Upper lobe of left lung (tissue), 6 donors: ENCODE measurements around the gene UBL4A. TPM values are rescaled to one million over a fixed set of nuclear protein-coding genes. Genes with fewer than 3 reads are reported as not detected.
A peak's percentile ranks its signal among the peaks of the same experiment; 100 is the strongest.

ENCODE experiments used
- ATAC-seq, 2 donors: fragments of 200-7000 bp; cut with Tn5 transposase; one replicate each; pipeline ENCODE4 v1.9.1; 2022; ENCODE audit warnings: mild to moderate bottlenecking in 2 of 2, moderate library complexity in 2 of 2; ENCODE audit not compliant: low FRiP score in 2 of 2
- DNase-seq, 2 donors: peaks; one replicate each; pipeline ENCODE4 v3.0.0-alpha.2; 2019 to 2020
- H3K27ac ChIP-seq, 4 donors: fragments of 200-600 bp; sonication (generic); one replicate each; pipeline ENCODE4 v1.5.1; 2016 to 2019
- H3K27me3 ChIP-seq, 4 donors: fragments of 200-600 bp; sonication (generic); one replicate each; pipeline ENCODE4 v1.5.1; 2017 to 2019
- H3K36me3 ChIP-seq, 4 donors: fragments of 200-600 bp; sonication (generic); one replicate each; pipeline ENCODE4 v1.5.1; 2016 to 2019
- H3K4me1 ChIP-seq, 4 donors: fragments of 200-600 bp; sonication (generic); one replicate each; pipeline ENCODE4 v1.5.1; 2018 to 2019
- H3K4me3 ChIP-seq, 4 donors: fragments of 200-600 bp; sonication (generic); one replicate each; pipeline ENCODE4 v1.5.1; 2017 to 2019; ENCODE audit warnings: mild to moderate bottlenecking in 2 of 4, moderate library complexity in 1 of 4
- H3K9me3 ChIP-seq, 4 donors: fragments of 200-600 bp; sonication (generic); one replicate each; pipeline ENCODE4 v1.5.1; 2018 to 2019
- EP300 ChIP-seq, 4 donors: sonication (generic); formaldehyde crosslinking; IDR thresholded peaks; one replicate each; pipeline ENCODE4 v1.5.1; 2017; ENCODE audit warnings: antibody characterized with exemption in 4 of 4, control low read depth in 2 of 4
- POLR2A ChIP-seq, 4 donors: fragments of 450-650 bp; IDR thresholded peaks; one replicate each; pipeline ENCODE4 v1.5.1; 2016 to 2017; ENCODE audit warnings: antibody characterized with exemption in 4 of 4, mild to moderate bottlenecking in 2 of 4
- POLR2AphosphoS5 ChIP-seq, 2 donors: sonication (generic); formaldehyde crosslinking; IDR thresholded peaks; one replicate each; pipeline ENCODE4 v1.5.1; 2017; ENCODE audit warnings: antibody characterized with exemption in 2 of 2
- WGBS, 2 donors: methylation state at CpG; one replicate each; pipeline ENCODE4 v1.1.5; 2017 to 2018; 5-methylcytosine and 5-hydroxymethylcytosine counted together
- total RNA-seq, 6 donors: library from RNA; depleted of rRNA in 4 of 6; stranded (reverse); fragments of >200 nt in 4 of 6; gene quantifications; one replicate each; pipeline versions ENCODE4 v1.1.0 to v1.2.1, GENCODE V29; 2016 to 2021
- TF ChIP-seq, protein P1 (sequence below), 6 experiments: fragments of 450-650 bp in 4 of 6; fragments of 200-600 bp in 2 of 6; sonication (generic) in 2 of 6; IDR thresholded peaks; one replicate each; pipeline ENCODE4 v1.5.1; 2016 to 2019; ENCODE audit warnings: antibody characterized with exemption in 6 of 6
- donor health status: DM: no; HTN: no; CAD: no; lungs with moderate emphysema.
- donor health status: DM: no; HTN: yes; CAD: no; lungs with severe emphysema.

The UBL4A gene
- total RNA-seq, 6 donors from 2014 or later, result 13.6 to 52.2 (median 43.8) TPM

DNA sequence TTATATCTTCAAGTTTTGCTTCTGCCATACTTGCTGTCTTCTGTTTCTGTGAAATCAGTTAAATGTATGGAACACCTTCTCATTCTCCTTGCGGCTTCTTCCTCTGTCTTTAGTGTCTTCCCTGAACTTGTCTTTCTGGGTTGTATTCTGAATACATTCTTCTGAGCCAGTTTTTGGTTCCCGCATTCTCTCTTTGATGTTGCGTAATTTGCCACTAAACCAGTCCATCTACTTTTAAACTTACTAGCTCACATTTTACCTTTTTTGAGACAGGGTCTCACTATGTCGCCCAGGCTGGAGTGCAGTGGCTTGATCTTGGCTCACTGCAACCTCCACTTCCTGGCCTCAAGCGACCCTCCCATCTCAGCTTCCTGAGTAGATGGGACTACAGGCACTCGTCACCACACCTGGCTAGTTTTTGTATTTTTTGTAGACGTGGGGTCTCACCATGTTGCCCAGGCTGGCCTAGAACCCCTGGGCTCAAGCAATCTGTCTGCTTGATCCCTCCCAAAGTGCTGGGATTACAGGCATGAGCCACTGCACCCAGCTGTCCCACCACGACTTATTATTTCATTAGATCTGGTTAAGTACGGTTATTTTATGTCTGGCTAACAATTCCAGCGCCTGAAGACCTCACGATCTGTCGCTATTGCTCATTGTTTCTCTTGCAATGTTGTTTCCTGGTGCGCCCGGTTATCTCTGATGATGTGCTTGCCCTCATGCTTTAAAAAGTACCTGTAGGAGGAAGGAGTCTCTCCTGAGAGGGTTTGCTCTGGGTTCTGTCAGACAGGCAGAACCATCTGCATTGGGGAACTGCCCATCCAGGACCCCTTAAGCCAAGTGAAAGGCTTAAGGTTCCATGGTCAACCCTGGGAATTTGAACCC lies 39.4 kb upstream of the UBL4A start:
- DNase-seq, result no peak
- H3K9me3 ChIP-seq, result no peaks in the 10 kb centered on the region
- H3K4me3 ChIP-seq, result no peak overlapping the region
- no peaks in the 10 kb centered on the region for H3K36me3 ChIP-seq
- TF ChIP-seq POLR2A (IDR thresholded peaks at IDR 0.05) (no peak), POLR2AphosphoS5 (IDR thresholded peaks at IDR 0.05) (no peak), EP300 (IDR thresholded peaks at IDR 0.05) (no peak)
- TF ChIP-seq, protein P1, sequence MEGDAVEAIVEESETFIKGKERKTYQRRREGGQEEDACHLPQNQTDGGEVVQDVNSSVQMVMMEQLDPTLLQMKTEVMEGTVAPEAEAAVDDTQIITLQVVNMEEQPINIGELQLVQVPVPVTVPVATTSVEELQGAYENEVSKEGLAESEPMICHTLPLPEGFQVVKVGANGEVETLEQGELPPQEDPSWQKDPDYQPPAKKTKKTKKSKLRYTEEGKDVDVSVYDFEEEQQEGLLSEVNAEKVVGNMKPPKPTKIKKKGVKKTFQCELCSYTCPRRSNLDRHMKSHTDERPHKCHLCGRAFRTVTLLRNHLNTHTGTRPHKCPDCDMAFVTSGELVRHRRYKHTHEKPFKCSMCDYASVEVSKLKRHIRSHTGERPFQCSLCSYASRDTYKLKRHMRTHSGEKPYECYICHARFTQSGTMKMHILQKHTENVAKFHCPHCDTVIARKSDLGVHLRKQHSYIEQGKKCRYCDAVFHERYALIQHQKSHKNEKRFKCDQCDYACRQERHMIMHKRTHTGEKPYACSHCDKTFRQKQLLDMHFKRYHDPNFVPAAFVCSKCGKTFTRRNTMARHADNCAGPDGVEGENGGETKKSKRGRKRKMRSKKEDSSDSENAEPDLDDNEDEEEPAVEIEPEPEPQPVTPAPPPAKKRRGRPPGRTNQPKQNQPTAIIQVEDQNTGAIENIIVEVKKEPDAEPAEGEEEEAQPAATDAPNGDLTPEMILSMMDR (IDR thresholded peaks at IDR 0.05), result no peak
- H3K27me3 ChIP-seq, result no peaks in the 10 kb centered on the region
- peaks cover 4 to 11% (median 5%) of the 10 kb centered on the region in 4 donors for H3K4me1 ChIP-seq
- no peak for ATAC-seq
- WGBS, 2 donors, result 71 to 73% methylated on average over 13 to 14 of the region's 14 CpGs
- H3K27ac ChIP-seq, result peak overlapping the region in 1 of 4 donors; percentile 27

DNA sequence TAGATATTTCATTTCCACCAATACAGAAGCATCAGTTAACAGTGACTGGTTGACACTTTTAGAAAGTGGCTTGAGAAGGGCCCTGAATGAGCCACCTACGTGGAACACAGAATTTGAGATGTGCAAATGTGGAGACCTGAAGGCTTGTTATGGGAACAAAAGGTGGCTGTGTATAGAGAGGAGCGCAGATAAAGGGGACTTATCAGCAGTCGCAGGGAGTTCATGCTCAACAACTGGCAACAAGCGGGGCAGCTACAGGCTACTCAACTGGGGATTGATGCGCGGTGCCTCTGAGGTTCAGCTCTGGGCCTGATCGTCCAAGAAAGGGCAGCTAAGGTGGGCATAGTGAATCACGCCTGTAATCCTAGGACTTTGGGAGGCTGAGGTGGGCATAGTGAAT lies 33.0 kb upstream of the UBL4A start:
- H3K27me3 ChIP-seq, result peaks cover 0 to 9% (median 0%) of the 10 kb centered on the region in 4 donors
- WGBS, 2 donors, result 92 to 93% methylated on average over 8 of the region's 8 CpGs
- ATAC-seq (no peak), DNase-seq (no peak)
- peaks cover 0 to 8% (median 0%) of the 10 kb centered on the region in 4 donors for H3K9me3 ChIP-seq
- TF ChIP-seq POLR2AphosphoS5 (IDR thresholded peaks at IDR 0.05), result no peak
- TF ChIP-seq, protein P1 (IDR thresholded peaks at IDR 0.05), result no peak
- TF ChIP-seq POLR2A (IDR thresholded peaks at IDR 0.05), result no peak
- H3K4me3 ChIP-seq, result no peak overlapping the region
- no peak overlapping the region for H3K27ac ChIP-seq
- no peaks in the 10 kb centered on the region for H3K36me3 ChIP-seq
- H3K4me1 ChIP-seq, result peaks cover 0 to 22% (median 0%) of the 10 kb centered on the region in 4 donors

DNA sequence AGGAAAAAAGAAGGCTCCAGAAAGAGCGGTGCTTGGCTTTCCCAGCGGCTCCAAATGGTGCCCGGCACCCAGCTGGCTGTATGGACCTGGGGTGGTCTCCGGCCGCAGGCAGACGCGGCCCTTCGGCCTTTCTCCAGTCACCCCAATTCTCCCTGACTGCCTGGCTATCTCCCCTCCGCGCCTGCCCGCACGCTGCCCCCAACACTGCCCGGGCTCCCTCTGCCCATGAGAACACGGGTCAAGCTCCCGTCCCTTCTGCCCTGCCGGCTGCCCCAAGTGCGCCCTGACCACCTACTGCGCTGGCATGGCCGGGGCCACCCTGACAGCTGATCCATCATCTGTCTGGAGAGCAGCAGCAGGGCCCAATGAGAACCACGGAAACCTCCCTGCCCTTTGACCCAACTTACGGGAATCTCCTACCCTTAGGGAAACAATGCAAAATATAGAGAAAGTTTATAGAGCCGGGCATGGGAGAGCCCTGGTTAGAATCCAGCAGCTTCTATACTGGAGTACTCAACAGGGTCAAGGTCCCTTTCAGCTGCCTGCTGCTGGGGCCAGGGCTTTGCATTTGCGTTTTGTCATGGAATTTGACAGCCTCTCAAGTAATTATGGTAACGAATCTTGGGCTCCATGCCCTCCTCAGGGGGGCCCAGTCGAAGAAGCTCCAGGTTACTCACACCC lies 30.8 kb upstream of the UBL4A start:
- no peaks in the 10 kb centered on the region for H3K36me3 ChIP-seq
- H3K27me3 ChIP-seq, result peaks cover 0 to 9% (median 0%) of the 10 kb centered on the region in 4 donors
- TF ChIP-seq, protein P1 (IDR thresholded peaks at IDR 0.05), result no peak
- TF ChIP-seq POLR2AphosphoS5 (IDR thresholded peaks at IDR 0.05), result no peak
- TF ChIP-seq EP300 (IDR thresholded peaks at IDR 0.05), result no peak
- no peak for TF ChIP-seq POLR2A (IDR thresholded peaks at IDR 0.05)
- H3K4me1 ChIP-seq, result peaks cover 0 to 22% (median 0%) of the 10 kb centered on the region in 4 donors
- H3K27ac ChIP-seq, result peak overlapping the region; percentile 79 to 94 (median 92)
- 46 to 65% methylated on average over 11 to 25 of the region's 25 CpGs for WGBS, 2 donors
- peak overlapping the region in 3 of 4 donors; percentile 65 to 69 (median 66) for H3K4me3 ChIP-seq
- DNase-seq, result peak in 1 of 2 donors; percentile 74
- peaks cover 0 to 8% (median 0%) of the 10 kb centered on the region in 4 donors for H3K9me3 ChIP-seq
- ATAC-seq, result no peak

DNA sequence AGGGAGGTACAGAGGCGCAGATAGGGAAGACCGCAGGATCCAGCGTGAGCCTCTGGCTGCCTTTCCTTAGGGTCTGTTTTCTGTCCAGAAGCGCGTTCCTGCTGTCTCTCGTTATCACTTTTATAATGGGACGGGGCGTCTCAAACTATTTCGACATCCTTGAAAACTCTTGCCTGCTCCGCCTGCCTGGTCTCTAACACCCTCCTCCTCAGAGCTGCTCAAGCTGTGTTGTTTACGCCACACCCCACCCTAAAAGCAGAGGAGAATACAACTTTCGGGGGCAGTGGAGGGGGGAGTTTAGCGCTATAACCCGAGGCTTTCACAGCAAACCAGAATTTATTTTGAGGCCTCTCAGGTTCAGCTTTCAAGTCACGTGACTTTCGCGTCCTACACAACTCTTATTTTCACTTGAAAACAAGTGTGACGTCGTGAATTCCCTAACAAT lies 30.3 kb upstream of the UBL4A start:
- Histone ChIP-seq H3K27ac (peak overlapping the region; percentile 79 to 94 (median 92)), H3K4me1 (peaks cover 0 to 22% (median 0%) of the 10 kb centered on the region in 4 donors), H3K27me3 (peaks cover 0 to 9% (median 0%) of the 10 kb centered on the region in 4 donors), H3K9me3 (peaks cover 0 to 8% (median 0%) of the 10 kb centered on the region in 4 donors), H3K4me3 (peak overlapping the region; percentile 31 to 69 (median 66)), H3K36me3 (no peaks in the 10 kb centered on the region)
- TF ChIP-seq EP300 (IDR thresholded peaks at IDR 0.05), result no peak
- TF ChIP-seq POLR2A (IDR thresholded peaks at IDR 0.05), result no peak
- TF ChIP-seq POLR2AphosphoS5 (IDR thresholded peaks at IDR 0.05), result no peak
- TF ChIP-seq, protein P1 (IDR thresholded peaks at IDR 0.05), result no peak
- WGBS, 2 donors, result 2 to 37% methylated on average over 11 to 19 of the region's 19 CpGs
- peak; percentile 66 to 69 for ATAC-seq
- DNase-seq, result no peak
